Jurkat, Clone E6-1 (cell line): ENCODE data around the gene KLHL29.

Experiments used
- DNase-seq: peaks from one replicate; pipeline ENCODE4 v3.0.0-alpha.2; 2011; ENCODE audit warnings: low read depth, low spot score
- H3K4me3 ChIP-seq: 2 replicates; pipeline ENCODE4 v1.5.1; 2011; ENCODE audit warnings: mild to moderate bottlenecking, low read length, control low read depth, moderate library complexity

The KLHL29 gene

GRCh38 chr2:23518481-23519333 lies 133.7 kb downstream of the KLHL29 start:
- DNase-seq, result no peak

GRCh38 chr2:23519334-23519651 lies 134.3 kb downstream of the KLHL29 start:
- no peak for DNase-seq
- H3K4me3 ChIP-seq, result no peak overlapping the region

More at GRCh38 chr2:23518481-23519333, 133.7 kb downstream of the KLHL29 start:
- no peak overlapping the region for H3K4me3 ChIP-seq

GRCh38 chr2:23520256-23520655 lies 135.3 kb downstream of the KLHL29 start:
- H3K4me3 ChIP-seq, result no peak overlapping the region
- DNase-seq, result no peak

GRCh38 chr2:23521060-23521459 lies 136.1 kb downstream of the KLHL29 start:
- no peak for DNase-seq
- no peak overlapping the region for H3K4me3 ChIP-seq

GRCh38 chr2:23522726-23523372 lies 137.9 kb downstream of the KLHL29 start:
- DNase-seq, result no peak
- H3K4me3 ChIP-seq, result no peak overlapping the region

- H3K4me3 ChIP-seq, result no peak overlapping the region
- no peak for DNase-seq
Measured at GRCh38 chr2:23523373-23524260, 138.6 kb downstream of the KLHL29 start.

- H3K4me3 ChIP-seq, result no peak overlapping the region
- no peak for DNase-seq
Measured at GRCh38 chr2:23524261-23524706, 139.3 kb downstream of the KLHL29 start.

GRCh38 chr2:23525137-23525765 lies 140.3 kb downstream of the KLHL29 start:
- no peak for DNase-seq
- H3K4me3 ChIP-seq, result no peak overlapping the region

GRCh38 chr2:23526114-23526513 lies 141.1 kb downstream of the KLHL29 start:
- H3K4me3 ChIP-seq, result no peak overlapping the region
- DNase-seq, result no peak

- no peak for DNase-seq
- no peak overlapping the region for H3K4me3 ChIP-seq
Measured at GRCh38 chr2:23526835-23527790, 142.1 kb downstream of the KLHL29 start.

- no peak for DNase-seq
- H3K4me3 ChIP-seq, result no peak overlapping the region
Measured at GRCh38 chr2:23528171-23528570, 143.2 kb downstream of the KLHL29 start.

- DNase-seq, result no peak
- no peak overlapping the region for H3K4me3 ChIP-seq
Measured at GRCh38 chr2:23528690-23529089, 143.7 kb downstream of the KLHL29 start.

- no peak overlapping the region for H3K4me3 ChIP-seq
- DNase-seq, result no peak
Measured at GRCh38 chr2:23529659-23530058, 144.7 kb downstream of the KLHL29 start.

GRCh38 chr2:23530206-23530908 lies 145.4 kb downstream of the KLHL29 start:
- no peak for DNase-seq
- H3K4me3 ChIP-seq, result no peak overlapping the region

GRCh38 chr2:23530909-23531276 lies 145.9 kb downstream of the KLHL29 start:
- no peak overlapping the region for H3K4me3 ChIP-seq
- no peak for DNase-seq

GRCh38 chr2:23531280-23531679 lies 146.3 kb downstream of the KLHL29 start:
- DNase-seq, result no peak

GRCh38 chr2:23531881-23532280 lies 146.9 kb downstream of the KLHL29 start:
- H3K4me3 ChIP-seq, result no peak overlapping the region
- no peak for DNase-seq

More at GRCh38 chr2:23531280-23531679, 146.3 kb downstream of the KLHL29 start:
- H3K4me3 ChIP-seq, result no peak overlapping the region
